T-helper 17 cell (primary cell): ENCODE measurements around the gene CSKMT. TPM values are rescaled to one million over a fixed set of nuclear protein-coding genes. Genes with fewer than 3 reads are reported as not detected.
"Not testable (repeated sequence)": the region's sequence is repeated elsewhere in the genome, so short reads cannot be mapped to it uniquely, and the experiment has no call there.

Source experiments
- ATAC-seq: fragments of 150-1000 bp; cut with Tn5 transposase; 2 replicates; pipeline ENCODE4 v1.10.0; 2021; ENCODE audit warnings: mild to moderate bottlenecking, moderate library complexity
- DNase-seq, 3 donors: peaks; one replicate each; pipeline versions ENCODE4 v3.0.0 to v3.0.0-alpha.2; 2020 to 2021
- H3K9me3 ChIP-seq: one replicate; pipeline ENCODE4 v1.7.0; 2013; ENCODE audit warnings: low read length, mild to moderate bottlenecking; ENCODE audit not compliant: control insufficient read depth, poor library complexity, severe bottlenecking
- H3K27ac Mint-ChIP-seq: one replicate; pipeline ENCODE4 v1.8.0; 2022; ENCODE audit warnings: mild to moderate bottlenecking, moderate library complexity, mixed read lengths
- H3K27me3 Mint-ChIP-seq: one replicate; pipeline ENCODE4 v1.8.0; 2022; ENCODE audit warnings: mixed read lengths
- H3K36me3 Mint-ChIP-seq: one replicate; pipeline ENCODE4 v1.8.0; 2022; ENCODE audit warnings: low read depth, mixed read lengths
- H3K4me1 Mint-ChIP-seq: one replicate; pipeline ENCODE4 v1.8.0; 2022; ENCODE audit warnings: mild to moderate bottlenecking, mixed read lengths
- H3K4me3 Mint-ChIP-seq: one replicate; pipeline ENCODE4 v1.8.0; 2022; ENCODE audit warnings: mild to moderate bottlenecking, moderate library complexity, mixed read lengths
- total RNA-seq, 4 donors: library from RNA in 2 of 4; stranded (reverse) in 2 of 4; gene quantifications; one replicate each; pipeline ENCODE4 v1.2.3 and lab custom pipeline; 2022 to 2026

The CSKMT gene
- total RNA-seq (10 to 100 TPM in 1 of 2 donors, 1 to 10 TPM in 1; 8.0 to 15.9 TPM), total RNA-seq (lab: John Stamatoyannopoulos, UW) (7.4 to 10.5 reads per million in 2 donors)

- H3K27ac Mint-ChIP-seq = peak within 1 kb of the TSS; percentile 97
- ATAC-seq = peak; percentile 94
- no peaks in the 10 kb centered on the region for H3K36me3 Mint-ChIP-seq
- peak within 1 kb of the TSS; percentile 98 for H3K4me3 Mint-ChIP-seq
- H3K4me1 Mint-ChIP-seq = peaks cover 27% of the 10 kb centered on the region
- DNase-seq = peak; percentile 86 to 95 (median 92)
- H3K27me3 Mint-ChIP-seq = no peaks in the 10 kb centered on the region
- H3K9me3 ChIP-seq = no peaks in the 10 kb centered on the region
Observed at GRCh38 chr11:62665075-62665598, at the start of gene CSKMT, which contains the start of gene C11orf98. CSKMT (plus strand) TSS chr11:62665312; CDS start chr11:62665880, 568 bp downstream. C11orf98 (minus strand) TSS chr11:62665210; CDS start chr11:62665169, 41 bp downstream.

GRCh38 chr11:62615521-62615920 lies 49.6 kb upstream of the CSKMT start:
- ATAC-seq = no peak
- no peaks in the 10 kb centered on the region for H3K9me3 ChIP-seq
- H3K4me3 Mint-ChIP-seq = no peak overlapping the region
- H3K27me3 Mint-ChIP-seq = no peaks in the 10 kb centered on the region
- no peak overlapping the region for H3K27ac Mint-ChIP-seq
- no peak for DNase-seq
- H3K36me3 Mint-ChIP-seq = no peaks in the 10 kb centered on the region
- peaks cover 26% of the 10 kb centered on the region for H3K4me1 Mint-ChIP-seq

- H3K4me1 Mint-ChIP-seq = peaks cover 25% of the 10 kb centered on the region
- H3K27me3 Mint-ChIP-seq, H3K27ac Mint-ChIP-seq, H3K9me3 ChIP-seq, H3K4me3 Mint-ChIP-seq, H3K36me3 Mint-ChIP-seq, DNase-seq, ATAC-seq: not testable (repeated sequence)
Observed at GRCh38 chr11:62616957-62617356, 48.2 kb upstream of the CSKMT start.

GRCh38 chr11:62621027-62621566 lies 44.0 kb upstream of the CSKMT start:
- H3K36me3 Mint-ChIP-seq = no peaks in the 10 kb centered on the region
- H3K4me3 Mint-ChIP-seq = peak overlapping the region; percentile 99
- H3K27ac Mint-ChIP-seq = peak overlapping the region; percentile 97
- H3K4me1 Mint-ChIP-seq = peaks cover 17% of the 10 kb centered on the region
- H3K27me3 Mint-ChIP-seq = no peaks in the 10 kb centered on the region
- no peak for ATAC-seq
- DNase-seq = no peak
- H3K9me3 ChIP-seq = no peaks in the 10 kb centered on the region

GRCh38 chr11:62621567-62622470 lies 43.3 kb upstream of the CSKMT start, which contains the start of gene B3GAT3:
B3GAT3 (minus strand) TSS chr11:62621986; CDS start chr11:62621947, 39 bp downstream.
- H3K36me3 Mint-ChIP-seq = no peaks in the 10 kb centered on the region
- ATAC-seq (peak; percentile 87), DNase-seq (peak; percentile 91 to 95 (median 93))
- peak within 1 kb of the TSS; percentile 99 for H3K4me3 Mint-ChIP-seq
- H3K9me3 ChIP-seq = no peaks in the 10 kb centered on the region
- no peaks in the 10 kb centered on the region for H3K27me3 Mint-ChIP-seq
- H3K4me1 Mint-ChIP-seq = peaks cover 17% of the 10 kb centered on the region
- peak within 1 kb of the TSS; percentile 97 for H3K27ac Mint-ChIP-seq

- ATAC-seq = no peak
- peak overlapping the region; percentile 97 for H3K27ac Mint-ChIP-seq
- no peaks in the 10 kb centered on the region for H3K27me3 Mint-ChIP-seq
- H3K4me1 Mint-ChIP-seq = peaks cover 21% of the 10 kb centered on the region
- H3K36me3 Mint-ChIP-seq = peaks cover 4% of the 10 kb centered on the region
- DNase-seq = no peak
- H3K4me3 Mint-ChIP-seq = peak overlapping the region; percentile 92
- no peaks in the 10 kb centered on the region for H3K9me3 ChIP-seq
Observed at GRCh38 chr11:62622476-62623089, 42.5 kb upstream of the CSKMT start.

GRCh38 chr11:62627713-62628112 lies 37.4 kb upstream of the CSKMT start:
- DNase-seq = no peak
- H3K27ac Mint-ChIP-seq = peak overlapping the region; percentile 49
- no peaks in the 10 kb centered on the region for H3K27me3 Mint-ChIP-seq
- H3K4me1 Mint-ChIP-seq = peaks cover 8% of the 10 kb centered on the region
- no peak for ATAC-seq
- no peaks in the 10 kb centered on the region for H3K9me3 ChIP-seq
- H3K36me3 Mint-ChIP-seq = peaks cover 10% of the 10 kb centered on the region
- no peak overlapping the region for H3K4me3 Mint-ChIP-seq

- ATAC-seq (no peak), DNase-seq (no peak)
- Mint-ChIP-seq H3K27ac (peak overlapping the region; percentile 73), H3K36me3 (peaks cover 11% of the 10 kb centered on the region), H3K27me3 (no peaks in the 10 kb centered on the region), H3K4me1 (peaks cover 9% of the 10 kb centered on the region), H3K4me3 (no peak overlapping the region)
- no peaks in the 10 kb centered on the region for H3K9me3 ChIP-seq
Observed at GRCh38 chr11:62632492-62632891, 32.6 kb upstream of the CSKMT start.

GRCh38 chr11:62644220-62644619 lies 20.9 kb upstream of the CSKMT start:
- Mint-ChIP-seq H3K4me1 (peaks cover 21% of the 10 kb centered on the region), H3K36me3 (peaks cover 4% of the 10 kb centered on the region), H3K27me3 (no peaks in the 10 kb centered on the region), H3K27ac (no peak overlapping the region), H3K4me3 (no peak overlapping the region)
- DNase-seq = no peak
- ATAC-seq = no peak
- no peaks in the 10 kb centered on the region for H3K9me3 ChIP-seq

GRCh38 chr11:62645671-62645945 lies 19.5 kb upstream of the CSKMT start:
- Mint-ChIP-seq H3K4me1 (peaks cover 15% of the 10 kb centered on the region), H3K4me3 (peak overlapping the region; percentile 98), H3K36me3 (no peaks in the 10 kb centered on the region), H3K27me3 (no peaks in the 10 kb centered on the region), H3K27ac (peak overlapping the region; percentile 96)
- no peak for DNase-seq
- ATAC-seq = no peak
- H3K9me3 ChIP-seq = no peaks in the 10 kb centered on the region

GRCh38 chr11:62645946-62646824 lies 18.9 kb upstream of the CSKMT start, which contains the start of gene GANAB:
GANAB (minus strand) TSS chr11:62646613; CDS start chr11:62646599, 14 bp downstream.
- no peaks in the 10 kb centered on the region for H3K36me3 Mint-ChIP-seq
- DNase-seq (peak; percentile 94 to 98 (median 97)), ATAC-seq (peak; percentile 99)
- H3K4me1 Mint-ChIP-seq = peaks cover 13% of the 10 kb centered on the region
- peak within 1 kb of the TSS; percentile 98 for H3K4me3 Mint-ChIP-seq
- H3K9me3 ChIP-seq = no peaks in the 10 kb centered on the region
- H3K27ac Mint-ChIP-seq = peak within 1 kb of the TSS; percentile 96
- H3K27me3 Mint-ChIP-seq = no peaks in the 10 kb centered on the region

GRCh38 chr11:62646825-62647608 lies 18.1 kb upstream of the CSKMT start:
- Mint-ChIP-seq H3K27ac (peak overlapping the region; percentile 96), H3K4me1 (peaks cover 16% of the 10 kb centered on the region), H3K36me3 (no peaks in the 10 kb centered on the region), H3K4me3 (peak overlapping the region; percentile 98), H3K27me3 (no peaks in the 10 kb centered on the region)
- no peaks in the 10 kb centered on the region for H3K9me3 ChIP-seq
- DNase-seq (no peak), ATAC-seq (no peak)
